ENCODE results near the gene NAT14.

The NAT14 gene

DNA sequence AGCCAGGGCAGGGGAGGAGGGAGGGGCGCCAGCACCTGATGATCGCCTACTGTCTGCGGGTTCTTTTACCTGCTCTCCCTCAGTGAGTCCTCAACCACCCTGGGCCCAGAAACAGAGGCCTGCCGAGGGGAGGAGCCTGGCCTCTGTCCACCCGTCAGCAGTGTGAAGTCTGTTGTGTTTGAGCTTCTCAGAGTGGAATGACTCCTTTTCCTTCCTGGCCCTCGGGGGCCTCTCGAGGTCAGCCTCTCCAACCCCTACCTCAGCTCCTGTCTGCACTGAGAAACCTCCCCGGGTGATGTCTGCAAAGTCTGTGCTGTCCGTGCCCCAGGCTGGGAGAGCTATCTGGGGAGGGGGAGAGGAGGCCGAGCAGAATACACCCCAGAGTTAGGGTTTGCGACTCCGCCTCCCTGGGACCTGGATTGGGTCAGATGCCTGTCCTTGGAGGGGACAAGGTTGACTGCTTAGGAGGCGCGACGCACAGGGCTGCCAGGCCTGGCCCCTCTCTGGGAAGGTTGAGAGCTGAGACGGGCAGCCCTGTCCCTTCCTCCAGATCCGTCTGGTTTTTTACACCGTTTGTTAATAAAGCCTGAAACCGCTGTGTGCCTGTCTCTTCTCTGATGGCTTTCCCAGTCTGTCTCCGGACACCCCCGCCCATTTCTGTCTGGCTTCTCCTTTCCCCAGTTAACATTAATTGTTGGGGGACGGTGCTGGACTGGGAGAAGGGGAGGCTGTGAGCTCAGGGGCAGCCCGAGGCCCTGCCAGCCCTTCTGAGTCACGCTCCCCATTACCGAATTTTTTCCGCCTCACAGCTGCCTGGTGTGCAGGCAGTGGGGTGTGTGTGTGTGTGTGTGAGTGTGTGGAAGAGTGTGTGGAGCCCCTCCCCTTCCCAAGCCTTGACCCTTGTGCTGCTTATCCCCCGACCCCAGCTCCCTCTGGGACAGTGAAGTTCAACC, 2.3 kb downstream of the NAT14 start:
- peaks cover 36% of the 10 kb centered on the region for H3K4me1 ChIP-seq (ENCODE audit: control insufficient read depth, insufficient read depth, low read length)
- H3K4me3 ChIP-seq (ENCODE audit: low read length), result no peak overlapping the region
- no peaks in the 10 kb centered on the region for H3K9me3 ChIP-seq (ENCODE audit: control insufficient read depth, low read length)
- no peak overlapping the region for H3K9ac ChIP-seq (ENCODE audit: low read length)
- no peaks in the 10 kb centered on the region for H3K36me3 ChIP-seq (ENCODE audit: control insufficient read depth, insufficient read depth, low read length)
- H3K27me3 ChIP-seq (ENCODE audit: control insufficient read depth, insufficient read depth, low read length), result peaks cover 6% of the 10 kb centered on the region

GRCh38 chr19:55487924-55488687, 3.1 kb downstream of the NAT14 start, which contains the start of gene SSC5D:
Gene SSC5D, plus strand, starts transcription at chr19:55488436. Its CDS starts 154 bp downstream, at chr19:55488590.
- Histone ChIP-seq H3K9me3 (ENCODE audit: control insufficient read depth, low read length) (no peaks in the 10 kb centered on the region), H3K4me3 (ENCODE audit: low read length) (no peak within 1 kb of the TSS), H3K4me1 (ENCODE audit: control insufficient read depth, insufficient read depth, low read length) (peaks cover 36% of the 10 kb centered on the region), H3K36me3 (ENCODE audit: control insufficient read depth, insufficient read depth, low read length) (no peaks in the 10 kb centered on the region), H3K9ac (ENCODE audit: low read length) (no peak within 1 kb of the TSS), H3K27me3 (ENCODE audit: control insufficient read depth, insufficient read depth, low read length) (peaks cover 8% of the 10 kb centered on the region)

- H3K4me1 ChIP-seq (ENCODE audit: control insufficient read depth, insufficient read depth, low read length), result peaks cover 33% of the 10 kb centered on the region
- H3K9me3 ChIP-seq (ENCODE audit: control insufficient read depth, low read length), result no peaks in the 10 kb centered on the region
- H3K4me3 ChIP-seq (ENCODE audit: low read length), result no peak overlapping the region
- peaks cover 11% of the 10 kb centered on the region for H3K27me3 ChIP-seq (ENCODE audit: control insufficient read depth, insufficient read depth, low read length)
- H3K9ac ChIP-seq (ENCODE audit: low read length), result no peak overlapping the region
- no peaks in the 10 kb centered on the region for H3K36me3 ChIP-seq (ENCODE audit: control insufficient read depth, insufficient read depth, low read length)
Observed at GRCh38 chr19:55488986-55489710, 4.2 kb downstream of the NAT14 start.

- no peaks in the 10 kb centered on the region for H3K36me3 ChIP-seq (ENCODE audit: control insufficient read depth, insufficient read depth, low read length)
- no peak overlapping the region for H3K9ac ChIP-seq (ENCODE audit: low read length)
- H3K27me3 ChIP-seq (ENCODE audit: control insufficient read depth, insufficient read depth, low read length), result peaks cover 11% of the 10 kb centered on the region
- H3K4me3 ChIP-seq (ENCODE audit: low read length), result no peak overlapping the region
- no peaks in the 10 kb centered on the region for H3K9me3 ChIP-seq (ENCODE audit: control insufficient read depth, low read length)
- H3K4me1 ChIP-seq (ENCODE audit: control insufficient read depth, insufficient read depth, low read length), result peaks cover 26% of the 10 kb centered on the region
Observed at GRCh38 chr19:55489711-55490477, 4.9 kb downstream of the NAT14 start.

DNA sequence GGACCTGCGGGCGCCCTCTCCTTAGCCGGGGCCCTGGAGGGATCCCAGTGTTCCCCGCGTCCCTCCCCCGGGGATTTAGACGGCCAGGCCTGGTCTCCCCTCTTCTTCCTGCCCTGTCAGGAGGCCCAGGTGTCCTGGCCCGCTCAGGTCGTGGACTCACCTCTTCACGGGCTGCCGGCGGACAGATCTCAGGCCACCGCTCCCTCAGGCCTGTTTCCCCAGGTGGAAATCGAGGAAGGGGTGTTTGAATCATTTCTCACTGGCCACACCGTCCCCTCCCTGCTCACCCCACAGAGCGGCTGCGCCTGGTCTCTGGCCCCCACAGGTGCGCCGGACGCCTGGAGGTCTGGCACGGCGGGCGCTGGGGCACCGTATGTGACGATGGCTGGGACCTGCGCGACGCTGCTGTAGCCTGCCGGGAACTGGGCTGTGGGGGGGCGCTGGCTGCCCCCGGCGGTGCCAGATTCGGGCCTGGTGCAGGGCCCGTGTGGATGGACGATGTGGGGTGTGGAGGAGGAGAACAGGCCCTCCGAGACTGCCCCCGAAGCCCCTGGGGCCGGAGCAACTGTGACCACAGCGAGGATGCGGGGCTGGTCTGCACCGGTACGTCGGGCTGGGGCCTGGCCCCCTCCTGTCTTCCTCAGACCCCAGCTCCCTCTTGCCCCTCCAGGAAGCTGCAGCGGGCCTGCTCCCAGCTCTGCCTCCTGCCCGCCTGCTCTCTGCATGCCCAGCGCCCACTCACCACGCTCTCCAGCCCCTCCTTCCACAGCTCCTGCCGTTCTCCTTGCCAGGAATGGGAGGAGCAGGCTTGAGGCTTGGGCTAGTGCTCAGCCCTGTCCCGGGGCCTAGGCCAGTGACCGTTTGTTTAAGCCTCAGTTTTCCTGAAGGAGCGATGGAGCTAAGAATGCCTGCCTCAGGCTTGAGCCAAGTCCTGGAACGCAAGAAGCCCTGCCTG, 5.8 kb downstream of the NAT14 start:
- Histone ChIP-seq H3K27me3 (ENCODE audit: control insufficient read depth, insufficient read depth, low read length) (peaks cover 11% of the 10 kb centered on the region), H3K4me3 (ENCODE audit: low read length) (no peak overlapping the region), H3K9me3 (ENCODE audit: control insufficient read depth, low read length) (no peaks in the 10 kb centered on the region), H3K9ac (ENCODE audit: low read length) (no peak overlapping the region), H3K36me3 (ENCODE audit: control insufficient read depth, insufficient read depth, low read length) (no peaks in the 10 kb centered on the region), H3K4me1 (ENCODE audit: control insufficient read depth, insufficient read depth, low read length) (peaks cover 24% of the 10 kb centered on the region)

- peaks cover 11% of the 10 kb centered on the region for H3K27me3 ChIP-seq (ENCODE audit: control insufficient read depth, insufficient read depth, low read length)
- peaks cover 19% of the 10 kb centered on the region for H3K4me1 ChIP-seq (ENCODE audit: control insufficient read depth, insufficient read depth, low read length)
- no peak overlapping the region for H3K4me3 ChIP-seq (ENCODE audit: low read length)
- no peaks in the 10 kb centered on the region for H3K9me3 ChIP-seq (ENCODE audit: control insufficient read depth, low read length)
- H3K36me3 ChIP-seq (ENCODE audit: control insufficient read depth, insufficient read depth, low read length), result no peaks in the 10 kb centered on the region
- H3K9ac ChIP-seq (ENCODE audit: low read length), result no peak overlapping the region
Observed at GRCh38 chr19:55491546-55492360, 6.8 kb downstream of the NAT14 start.

- peaks cover 13% of the 10 kb centered on the region for H3K4me1 ChIP-seq (ENCODE audit: control insufficient read depth, insufficient read depth, low read length)
- no peak overlapping the region for H3K9ac ChIP-seq (ENCODE audit: low read length)
- H3K27me3 ChIP-seq (ENCODE audit: control insufficient read depth, insufficient read depth, low read length), result peaks cover 11% of the 10 kb centered on the region
Observed at GRCh38 chr19:55492362-55492944, 7.5 kb downstream of the NAT14 start.

DNA sequence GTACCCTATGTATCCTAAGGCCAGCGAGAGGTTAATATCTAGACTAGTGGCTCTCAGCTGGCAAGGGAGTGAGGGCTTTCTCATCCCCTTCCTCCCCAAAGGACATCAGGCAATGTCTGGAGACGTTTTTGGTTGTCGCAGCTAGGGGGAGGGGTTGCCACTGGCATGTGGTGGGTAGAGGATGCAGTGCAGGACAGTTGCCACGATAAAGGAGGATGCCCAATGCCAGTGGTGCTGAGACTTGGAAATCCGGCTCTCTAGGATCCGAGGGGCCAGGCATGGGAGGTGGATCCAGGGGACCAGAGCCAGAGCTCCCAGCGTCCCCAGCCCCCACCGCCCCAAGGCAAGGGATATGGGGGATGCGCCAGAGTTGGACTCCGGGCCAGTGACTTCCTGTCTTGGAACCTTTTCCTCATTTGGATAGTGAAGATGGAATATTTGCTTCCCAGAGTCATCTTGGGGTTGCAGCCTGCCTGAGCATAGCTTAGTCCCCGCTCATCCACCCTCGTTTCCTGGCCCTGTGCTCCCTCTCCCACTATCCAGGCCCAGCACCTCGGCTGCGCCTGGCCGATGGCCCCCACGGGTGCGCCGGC, 8.2 kb downstream of the NAT14 start:
- no peaks in the 10 kb centered on the region for H3K36me3 ChIP-seq (ENCODE audit: control insufficient read depth, insufficient read depth, low read length)
- H3K27me3 ChIP-seq (ENCODE audit: control insufficient read depth, insufficient read depth, low read length), result peaks cover 11% of the 10 kb centered on the region
- H3K9me3 ChIP-seq (ENCODE audit: control insufficient read depth, low read length), result no peaks in the 10 kb centered on the region
- H3K4me3 ChIP-seq (ENCODE audit: low read length), result no peak overlapping the region
- H3K4me1 ChIP-seq (ENCODE audit: control insufficient read depth, insufficient read depth, low read length), result peaks cover 8% of the 10 kb centered on the region
- H3K9ac ChIP-seq (ENCODE audit: low read length), result no peak overlapping the region

More at GRCh38 chr19:55492362-55492944, 7.5 kb downstream of the NAT14 start:
- Histone ChIP-seq H3K4me3 (ENCODE audit: low read length) (no peak overlapping the region), H3K36me3 (ENCODE audit: control insufficient read depth, insufficient read depth, low read length) (no peaks in the 10 kb centered on the region), H3K9me3 (ENCODE audit: control insufficient read depth, low read length) (no peaks in the 10 kb centered on the region)

DNA sequence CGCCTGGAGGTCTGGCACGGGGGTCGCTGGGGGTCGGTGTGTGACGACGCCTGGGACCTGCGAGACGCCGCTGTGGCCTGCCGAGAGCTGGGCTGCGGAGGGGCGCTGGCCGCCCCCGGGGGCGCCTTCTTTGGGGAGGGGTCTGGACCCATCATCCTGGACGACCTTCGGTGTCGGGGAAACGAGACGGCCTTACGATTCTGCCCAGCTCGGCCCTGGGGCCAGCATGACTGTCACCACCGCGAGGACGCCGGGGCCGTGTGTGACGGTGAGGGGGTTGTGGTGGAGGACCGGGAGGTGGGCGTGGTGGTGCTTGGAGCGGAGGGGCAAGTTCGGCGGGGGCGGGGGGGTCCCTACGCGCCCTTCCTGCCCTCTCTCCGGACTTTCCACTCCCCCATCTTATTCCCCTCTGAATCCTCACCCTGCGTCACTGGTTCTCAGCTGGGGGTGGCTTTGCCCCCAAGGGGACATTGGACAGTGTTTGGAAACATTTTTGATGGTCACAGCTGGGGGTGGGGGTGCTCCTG, 8.7 kb downstream of the NAT14 start:
- Histone ChIP-seq H3K9ac (ENCODE audit: low read length) (no peak overlapping the region), H3K27me3 (ENCODE audit: control insufficient read depth, insufficient read depth, low read length) (peaks cover 11% of the 10 kb centered on the region), H3K36me3 (ENCODE audit: control insufficient read depth, insufficient read depth, low read length) (no peaks in the 10 kb centered on the region), H3K4me3 (ENCODE audit: low read length) (no peak overlapping the region), H3K4me1 (ENCODE audit: control insufficient read depth, insufficient read depth, low read length) (peaks cover 5% of the 10 kb centered on the region), H3K9me3 (ENCODE audit: control insufficient read depth, low read length) (no peaks in the 10 kb centered on the region)

Measured in mucosa of stomach (tissue), 1 donor.